H1 (cell line): ENCODE measurements around the gene ATP5PF. TPM values are rescaled to one million over a fixed set of nuclear protein-coding genes. Genes with fewer than 3 reads are reported as not detected.

Source experiments
- polyA plus RNA-seq, 7 experiments: library from polyadenylated mRNA; depleted of rRNA in 3 of 7; stranded (reverse) in 5 of 7; unstranded in 2 of 7; fragments of >200 nt in 5 of 7; fragments of 200-250 nt in 2 of 7; gene quantifications; 1 replicate in 5 of 7; 2 replicates in 1 of 7; 4 replicates in 1 of 7; pipeline versions ENCODE4 v1.2.1 to v1.2.3, GENCODE V29; 2011 to 2013; ENCODE audit warnings: missing spikeins in 2 of 7, mixed read lengths in 2 of 7
- total RNA-seq: library from RNA; stranded (reverse); fragmentation: NEBNext Ultra II Directional; extraction: Animal tissue kit (Norgen Biotek cat#: 25700); gene quantifications from 2 replicates; pipeline ENCODE4 v1.2.1, GENCODE V29; 2021

The ATP5PF gene
- total and polyA plus RNA-seq, 2 of the 8 experiments (the other 6 are each of a cell fraction or from before 2014, with no cell fraction given), result 135 to 240 TPM

Other genes starting within 250 kb of the ATP5PF start
- gene MRPL39, start 127.4 kb downstream of the ATP5PF start, total RNA-seq, result 43.2 and 45.0 TPM in 2 replicates
- 11.1 and 20.3 TPM in 2 replicates for gene MRPL39, start 127.4 kb downstream of the ATP5PF start, polyA plus RNA-seq (2011; rRNA removed)
- gene JAM2, start 95.6 kb downstream of the ATP5PF start, total RNA-seq, result 7.0 and 9.5 TPM in 2 replicates
- gene JAM2, start 95.6 kb downstream of the ATP5PF start, polyA plus RNA-seq (2011; rRNA removed), result 3.0 and 4.9 TPM in 2 replicates
- 22.2 and 22.8 TPM in 2 replicates for gene GABPA, start 68 bp upstream of the ATP5PF start, total RNA-seq
- gene GABPA, start 68 bp upstream of the ATP5PF start, polyA plus RNA-seq (2011; rRNA removed), result 3.2 and 5.2 TPM in 2 replicates